HUES6 (cell line): ENCODE data around the gene GLCCI1.
"Not testable (repeated sequence)": the region's sequence is repeated elsewhere in the genome, so short reads cannot be mapped to it uniquely, and the experiment has no call there.

Source experiments
- H3K27ac ChIP-seq: 2 replicates; pipeline ENCODE4 v1.7.0; 2013; ENCODE audit warnings: low read depth, mild to moderate bottlenecking, low read length, inconsistent platforms
- H3K27me3 ChIP-seq: 2 replicates; pipeline ENCODE4 v1.6.1; 2013; ENCODE audit warnings: low read length; ENCODE audit not compliant: control insufficient read depth, insufficient read depth
- H3K36me3 ChIP-seq: 2 replicates; pipeline ENCODE4 v1.6.1; 2013; ENCODE audit warnings: low read length; ENCODE audit not compliant: control insufficient read depth, insufficient read depth
- H3K4me1 ChIP-seq: 2 replicates; pipeline ENCODE4 v1.6.1; 2013; ENCODE audit warnings: low read length; ENCODE audit not compliant: control insufficient read depth, insufficient read depth
- H3K4me3 ChIP-seq: 2 replicates; pipeline ENCODE4 v1.5.1; 2013; ENCODE audit warnings: low read depth, low read length
- H3K9ac ChIP-seq: one replicate; pipeline ENCODE4 v1.6.1; 2013; ENCODE audit warnings: mild to moderate bottlenecking, low read length
- H3K9me3 ChIP-seq: 2 replicates; pipeline ENCODE4 v1.6.1; 2013; ENCODE audit warnings: low read depth, low read length; ENCODE audit not compliant: control insufficient read depth, insufficient read depth

GLCCI1 gene

DNA sequence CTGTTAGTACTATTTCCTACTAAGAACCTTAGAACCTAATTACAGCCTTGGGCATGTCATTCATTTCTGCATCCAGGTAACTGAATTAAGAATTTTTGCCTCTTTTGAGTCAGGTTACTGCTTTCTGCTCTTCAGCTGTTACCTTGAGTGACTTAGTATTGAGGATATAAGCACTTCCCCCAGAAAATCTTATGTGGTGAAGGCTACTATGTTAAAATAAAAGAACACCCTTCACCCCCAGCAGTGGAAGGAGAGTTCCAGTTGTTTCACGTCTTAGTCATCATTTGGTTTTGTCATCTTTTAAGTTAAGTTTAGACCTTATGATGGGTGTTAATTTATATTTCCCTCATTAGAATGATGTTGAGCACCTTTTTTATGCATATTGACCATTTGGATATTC lies 82.8 kb downstream of the GLCCI1 start:
- no peaks in the 10 kb centered on the region for H3K27me3 ChIP-seq
- no peak overlapping the region for H3K9ac ChIP-seq
- H3K4me3 ChIP-seq, result no peak overlapping the region

DNA sequence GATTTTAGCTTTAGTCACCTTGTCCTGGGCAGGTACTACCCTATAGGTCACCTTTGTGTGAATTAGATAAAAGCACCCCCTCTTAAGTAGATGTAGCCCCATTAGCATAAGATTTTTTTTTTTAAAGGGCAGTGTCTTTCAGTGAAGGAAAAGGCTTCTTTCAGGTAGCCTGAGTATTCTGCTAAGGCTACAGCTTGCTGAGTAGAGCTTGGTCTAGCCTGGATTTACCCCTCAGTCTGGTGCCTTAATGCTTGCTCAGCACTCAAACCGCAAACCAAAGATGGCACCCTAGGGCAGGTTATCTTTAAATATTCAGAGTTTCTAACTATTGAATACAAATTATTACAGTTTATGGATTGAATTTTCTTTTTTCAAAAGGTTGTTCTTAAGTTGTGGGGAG lies 83.4 kb downstream of the GLCCI1 start:
- no peak overlapping the region for H3K27ac ChIP-seq
- no peaks in the 10 kb centered on the region for H3K9me3 ChIP-seq
- no peak overlapping the region for H3K9ac ChIP-seq
- H3K4me3 ChIP-seq, result no peak overlapping the region
- no peaks in the 10 kb centered on the region for H3K27me3 ChIP-seq
- no peaks in the 10 kb centered on the region; the same call in 1 of the 2 replicates for H3K4me1 ChIP-seq
- peaks cover 6% of the 10 kb centered on the region; the same call in 1 of the 2 replicates for H3K36me3 ChIP-seq

More for the DNA sequence above, 82.8 kb downstream of the GLCCI1 start:
- Histone ChIP-seq H3K9me3 (no peaks in the 10 kb centered on the region), H3K36me3 (peaks cover 3% of the 10 kb centered on the region; the same call in 1 of the 2 replicates), H3K27ac (no peak overlapping the region), H3K4me1 (no peaks in the 10 kb centered on the region; the same call in 1 of the 2 replicates)

DNA sequence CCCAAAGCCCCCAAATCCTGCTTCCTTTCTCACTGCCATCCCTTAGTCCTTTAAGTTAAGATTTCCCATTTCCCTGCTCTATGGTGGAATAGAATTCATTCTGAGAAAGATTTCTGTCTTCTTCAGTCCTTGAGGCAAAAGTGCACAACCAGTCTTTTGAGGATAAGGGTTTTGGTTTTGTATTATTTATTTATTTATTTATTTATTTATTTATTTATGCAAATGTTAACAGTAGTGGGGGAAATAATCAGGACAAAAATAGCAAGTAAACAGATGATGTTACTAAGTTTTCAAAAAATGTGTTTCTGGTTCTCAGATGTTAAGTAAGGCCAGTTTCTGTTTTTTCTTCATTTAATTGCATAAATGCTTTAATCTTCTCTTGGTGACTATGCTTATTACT lies 84.2 kb downstream of the GLCCI1 start:
- Histone ChIP-seq H3K27me3 (no peaks in the 10 kb centered on the region), H3K4me1 (no peaks in the 10 kb centered on the region; the same call in 1 of the 2 replicates), H3K4me3 (no peak overlapping the region), H3K9ac (no peak overlapping the region), H3K36me3 (peaks cover 6% of the 10 kb centered on the region; the same call in 1 of the 2 replicates), H3K9me3 (no peaks in the 10 kb centered on the region), H3K27ac (no peak overlapping the region)

DNA sequence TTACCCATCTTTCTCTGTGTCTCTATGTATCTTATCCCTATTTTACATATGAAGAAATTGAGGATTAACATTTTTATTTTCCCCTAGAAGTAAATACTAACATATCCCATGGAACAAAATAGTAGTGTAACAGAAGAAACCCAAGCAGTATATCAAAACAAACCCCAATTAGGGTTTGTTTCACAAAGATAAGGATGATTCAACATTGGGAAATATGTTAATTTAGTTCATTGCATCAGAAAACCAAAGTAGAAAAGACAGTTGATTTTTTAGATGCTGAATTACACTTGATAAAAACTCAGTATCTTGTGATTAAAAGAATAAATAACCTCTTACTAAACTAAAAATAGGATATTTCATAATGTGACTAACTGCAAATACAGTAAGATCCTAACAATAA lies 87.8 kb downstream of the GLCCI1 start:
- Histone ChIP-seq H3K4me3 (no peak overlapping the region), H3K4me1 (no peaks in the 10 kb centered on the region; the same call in 1 of the 2 replicates), H3K27me3 (no peaks in the 10 kb centered on the region), H3K9me3 (no peaks in the 10 kb centered on the region), H3K27ac (no peak overlapping the region; the same call in 1 of the 2 replicates), H3K9ac (no peak overlapping the region), H3K36me3 (peaks cover 6% of the 10 kb centered on the region; the same call in 1 of the 2 replicates)

DNA sequence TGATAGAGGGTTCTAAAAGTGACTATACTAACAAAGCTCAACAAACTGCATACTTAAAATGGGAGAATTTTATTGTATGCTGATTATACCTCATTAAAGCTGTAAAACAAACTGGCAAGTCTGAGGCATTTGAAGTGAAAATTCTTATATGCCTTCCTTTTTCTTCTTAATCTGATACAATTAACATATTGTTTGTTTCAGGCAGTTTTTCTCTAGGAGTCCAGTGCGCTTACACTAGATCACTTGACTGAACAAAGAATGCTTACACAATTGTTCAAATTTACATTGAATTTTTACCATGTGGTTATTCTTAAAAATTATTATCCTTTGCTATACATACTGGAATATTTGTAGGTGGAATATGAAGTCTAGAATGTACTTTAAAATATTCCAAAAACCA lies 89.0 kb downstream of the GLCCI1 start:
- Histone ChIP-seq H3K4me3 (no peak overlapping the region), H3K4me1 (no peaks in the 10 kb centered on the region), H3K9me3 (no peaks in the 10 kb centered on the region), H3K27ac (no peak overlapping the region), H3K27me3 (no peaks in the 10 kb centered on the region), H3K9ac (no peak overlapping the region), H3K36me3 (peaks cover 10% of the 10 kb centered on the region; the same call in 1 of the 2 replicates)

DNA sequence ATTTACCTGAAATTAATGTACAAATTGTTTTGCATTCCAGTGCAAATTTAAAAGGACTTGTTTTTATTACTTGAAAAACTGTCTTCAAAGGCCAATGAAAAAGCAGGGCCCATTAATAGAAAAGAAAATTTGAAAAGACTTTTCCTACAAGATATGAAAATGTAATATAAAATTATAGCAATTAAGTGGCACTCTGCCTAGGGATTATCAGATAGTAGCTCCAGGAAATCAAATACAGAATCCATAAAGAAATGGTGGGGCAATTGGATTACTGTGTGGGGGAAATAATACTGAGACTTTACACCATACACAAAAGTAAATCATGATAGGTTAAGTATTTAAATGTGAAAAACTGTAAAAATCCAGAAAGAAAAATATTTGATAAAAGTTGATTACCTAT lies 89.7 kb downstream of the GLCCI1 start:
- Histone ChIP-seq H3K4me3 (no peak overlapping the region), H3K9me3 (no peaks in the 10 kb centered on the region), H3K9ac (no peak overlapping the region), H3K36me3 (peaks cover 15% of the 10 kb centered on the region; the same call in 1 of the 2 replicates), H3K27me3 (no peaks in the 10 kb centered on the region), H3K4me1 (no peaks in the 10 kb centered on the region), H3K27ac (no peak overlapping the region)

DNA sequence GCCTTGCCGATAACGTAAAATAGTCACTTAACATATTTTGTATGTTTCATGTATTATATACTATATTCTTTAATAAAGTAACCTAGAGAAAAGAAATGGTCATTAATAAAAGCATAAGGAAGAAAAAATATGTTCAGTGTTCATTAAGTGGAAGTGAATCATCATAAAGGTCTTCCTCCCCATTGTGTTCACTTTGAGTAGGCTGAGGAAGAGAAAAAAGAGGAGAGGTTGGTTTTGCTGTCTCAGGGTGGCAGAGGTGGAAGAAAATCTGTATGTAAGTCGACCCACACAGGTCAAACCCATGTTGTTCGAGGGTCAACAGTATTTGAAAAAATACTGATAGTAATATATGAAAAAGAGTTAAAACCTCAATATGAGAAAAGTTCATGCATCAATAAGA lies 90.3 kb downstream of the GLCCI1 start:
- Histone ChIP-seq H3K9me3 (no peaks in the 10 kb centered on the region), H3K27me3 (no peaks in the 10 kb centered on the region), H3K9ac (no peak overlapping the region), H3K4me1 (no peaks in the 10 kb centered on the region), H3K4me3 (no peak overlapping the region), H3K36me3 (peaks cover 15% of the 10 kb centered on the region; the same call in 1 of the 2 replicates), H3K27ac (no peak overlapping the region)

DNA sequence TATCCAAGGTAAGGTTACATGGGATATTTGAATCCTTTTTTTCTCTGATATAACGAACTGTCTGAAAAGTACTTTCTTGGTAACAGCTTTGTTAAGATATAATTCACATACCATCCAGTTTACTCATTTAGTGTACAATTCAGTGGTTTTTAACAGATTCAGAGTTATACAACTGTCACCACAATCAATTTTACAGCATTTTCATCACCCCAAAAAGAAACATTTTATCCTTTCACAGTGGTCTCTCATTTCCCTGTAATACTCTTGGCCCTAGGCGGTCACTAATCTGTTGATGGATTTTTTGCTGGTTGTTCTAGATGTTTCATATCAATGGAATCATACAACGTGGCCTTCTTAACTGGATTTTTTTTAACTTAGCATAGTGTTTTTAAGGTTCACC lies 91.6 kb downstream of the GLCCI1 start:
- no peaks in the 10 kb centered on the region for H3K27me3 ChIP-seq
- no peak overlapping the region for H3K9ac ChIP-seq
- H3K27ac ChIP-seq, result no peak overlapping the region
- no peak overlapping the region for H3K4me3 ChIP-seq
- H3K36me3 ChIP-seq, result peaks cover 15% of the 10 kb centered on the region; the same call in 1 of the 2 replicates
- H3K9me3 ChIP-seq, result no peaks in the 10 kb centered on the region
- H3K4me1 ChIP-seq, result no peaks in the 10 kb centered on the region

DNA sequence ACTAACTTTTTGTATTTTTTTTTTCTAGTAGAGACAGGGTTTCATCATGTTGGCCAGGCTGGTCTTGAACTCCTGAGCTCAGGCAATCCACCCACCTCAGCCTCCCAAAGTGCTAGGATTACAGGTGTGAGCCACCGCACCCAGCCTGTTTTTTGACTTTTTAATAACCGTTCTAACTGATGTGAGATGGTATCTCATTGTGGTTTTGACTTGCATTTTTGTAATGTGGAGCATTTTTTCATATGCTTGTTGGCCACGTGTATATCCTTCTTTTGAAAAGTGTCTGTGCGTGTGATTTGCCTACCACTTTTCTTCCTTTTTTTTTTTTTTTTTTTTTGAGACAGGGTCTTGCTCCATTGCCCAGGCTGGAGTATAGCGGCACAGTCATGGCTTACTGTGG lies 94.7 kb downstream of the GLCCI1 start:
- not testable (repeated sequence) for H3K9ac ChIP-seq, H3K27me3 ChIP-seq, H3K9me3 ChIP-seq, H3K4me3 ChIP-seq, H3K4me1 ChIP-seq, H3K36me3 ChIP-seq, H3K27ac ChIP-seq

DNA sequence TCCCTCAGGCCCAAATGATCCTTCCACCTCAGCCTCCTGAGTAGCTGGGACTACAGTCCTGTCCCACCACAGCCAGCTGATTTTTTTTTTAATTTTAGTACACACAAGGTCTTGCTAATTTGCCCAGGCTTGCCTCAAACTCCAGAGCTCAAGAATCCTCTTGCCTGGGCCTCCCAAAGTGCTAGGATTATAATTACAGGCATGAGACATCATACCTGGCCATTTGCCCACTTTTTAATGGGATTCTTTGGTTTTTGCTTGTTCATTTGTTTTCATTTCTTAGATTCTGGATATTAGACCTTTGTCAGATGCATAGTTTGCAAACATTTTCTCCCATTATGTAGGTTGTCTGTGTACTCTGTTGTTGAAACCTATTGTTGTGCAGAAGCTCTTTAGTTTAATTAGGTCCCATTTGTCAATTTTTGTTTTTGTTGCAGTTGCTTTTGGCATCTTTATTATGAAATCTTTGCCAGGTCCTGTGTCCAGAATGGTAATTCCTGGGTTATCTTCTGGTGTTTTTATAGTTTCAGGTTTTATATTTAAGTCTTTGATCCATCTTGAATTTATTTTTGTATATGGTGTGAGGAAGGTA lies 95.2 kb downstream of the GLCCI1 start:
- H3K4me3 ChIP-seq, result no peak overlapping the region
- no peak overlapping the region for H3K27ac ChIP-seq
- no peaks in the 10 kb centered on the region for H3K27me3 ChIP-seq
- H3K9me3 ChIP-seq, result no peaks in the 10 kb centered on the region
- no peak overlapping the region for H3K9ac ChIP-seq
- peaks cover 5% of the 10 kb centered on the region; the same call in 1 of the 2 replicates for H3K4me1 ChIP-seq
- peaks cover 10% of the 10 kb centered on the region; the same call in 1 of the 2 replicates for H3K36me3 ChIP-seq

DNA sequence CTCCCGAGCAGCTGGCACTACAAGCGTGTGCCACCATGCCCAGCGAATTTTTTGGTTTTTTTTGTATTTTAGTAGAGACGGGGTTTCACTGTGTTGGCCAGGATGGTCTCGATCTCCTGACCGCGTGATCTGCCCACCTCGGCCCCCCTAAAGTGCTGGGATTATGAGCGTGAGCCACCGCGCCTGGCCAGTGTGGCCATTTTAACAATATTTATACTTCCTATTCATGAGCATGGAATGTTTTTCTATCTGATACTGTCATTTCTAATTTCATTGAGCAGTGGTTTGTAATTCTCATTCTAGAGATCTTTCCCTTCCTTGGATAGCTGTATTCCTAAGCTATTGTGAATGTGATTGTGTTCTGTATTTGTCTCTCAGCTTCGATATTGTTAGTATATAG lies 96.2 kb downstream of the GLCCI1 start:
- Histone ChIP-seq H3K27ac (no peak overlapping the region), H3K4me1 (peaks cover 10% of the 10 kb centered on the region; the same call in 1 of the 2 replicates)

More for the DNA sequence above, 96.2 kb downstream of the GLCCI1 start:
- Histone ChIP-seq H3K36me3 (peaks cover 10% of the 10 kb centered on the region; the same call in 1 of the 2 replicates), H3K9ac (no peak overlapping the region), H3K4me3 (no peak overlapping the region), H3K27me3 (no peaks in the 10 kb centered on the region), H3K9me3 (no peaks in the 10 kb centered on the region)
